GM03348 (cell line): Measurements from ENCODE around the gene SENP2.
A peak's percentile ranks its signal among the peaks of the same experiment; 100 is the strongest.
"Not testable (repeated sequence)": the region's sequence is repeated elsewhere in the genome, so short reads cannot be mapped to it uniquely, and the experiment has no call there.

Experiments used
- DNase-seq: peaks from one replicate; pipeline ENCODE4 v3.0.0; 2012; ENCODE audit warnings: low spot score

The SENP2 gene

GRCh38 chr3:185585859-185586685 is at the start of gene SENP2:
Gene SENP2 (plus strand): TSS chr3:185586295. CDS start chr3:185586414, 119 bp downstream.
- peak; percentile 99 for DNase-seq

- DNase-seq: peak; percentile 40
These were observed 48.6 kb upstream of the SENP2 start for GRCh38 chr3:185537369-185537970.

GRCh38 chr3:185539934-185540333 is 46.2 kb upstream of the SENP2 start:
- no peak for DNase-seq

GRCh38 chr3:185540695-185541094 is 45.4 kb upstream of the SENP2 start:
- DNase-seq: no peak

GRCh38 chr3:185549122-185549521 is 37.0 kb upstream of the SENP2 start:
- DNase-seq: peak; percentile 91

- DNase-seq: peak; percentile 36
These were observed 36.4 kb upstream of the SENP2 start for GRCh38 chr3:185549651-185550111.

GRCh38 chr3:185552358-185552877 is 33.7 kb upstream of the SENP2 start, which contains the start of gene LIPH:
Gene LIPH (minus strand): TSS chr3:185552588. CDS start chr3:185552471, 117 bp downstream.
- peak; percentile 36 for DNase-seq

GRCh38 chr3:185555101-185555501 is 31.0 kb upstream of the SENP2 start:
- DNase-seq: no peak

- DNase-seq: no peak
These were observed 30.2 kb upstream of the SENP2 start for GRCh38 chr3:185555860-185556347.

GRCh38 chr3:185556640-185557039 is 29.5 kb upstream of the SENP2 start:
- not testable (repeated sequence) for DNase-seq

- DNase-seq: no peak
These were observed 27.7 kb upstream of the SENP2 start for GRCh38 chr3:185558395-185558794.

- no peak for DNase-seq
These were observed 26.4 kb upstream of the SENP2 start for GRCh38 chr3:185559706-185560090.

- no peak for DNase-seq
These were observed 25.4 kb upstream of the SENP2 start for GRCh38 chr3:185560676-185561075.

- DNase-seq: no peak
These were observed 24.6 kb upstream of the SENP2 start for GRCh38 chr3:185561374-185561943.

GRCh38 chr3:185561958-185562357 is 24.1 kb upstream of the SENP2 start:
- DNase-seq: no peak

GRCh38 chr3:185572183-185572582 is 13.9 kb upstream of the SENP2 start:
- DNase-seq: no peak

- peak; percentile 40 for DNase-seq
These were observed 10.8 kb upstream of the SENP2 start for GRCh38 chr3:185575108-185575869.

GRCh38 chr3:185582236-185582635 is 3.9 kb upstream of the SENP2 start:
- DNase-seq: no peak

- no peak for DNase-seq
These were observed 3.2 kb upstream of the SENP2 start for GRCh38 chr3:185582871-185583270.

GRCh38 chr3:185583925-185584324 is 2.2 kb upstream of the SENP2 start:
- no peak for DNase-seq

- DNase-seq: no peak
These were observed 1.4 kb upstream of the SENP2 start for GRCh38 chr3:185584686-185585085.

GRCh38 chr3:185585518-185585858 is 607 bp upstream of the SENP2 start:
- DNase-seq: no peak
